ENCODE measurements around the gene SMAD9. TPM values are rescaled to one million over a fixed set of nuclear protein-coding genes. Genes with fewer than 3 reads are reported as not detected.

SMAD9 gene
- total and polyA plus RNA-seq, 9 of the 15 experiments (the other 6 are each of a cell fraction or from before 2014, with no cell fraction given), result 0.02 to 0.08 (median 0.03) TPM; not detected in 4

DNA sequence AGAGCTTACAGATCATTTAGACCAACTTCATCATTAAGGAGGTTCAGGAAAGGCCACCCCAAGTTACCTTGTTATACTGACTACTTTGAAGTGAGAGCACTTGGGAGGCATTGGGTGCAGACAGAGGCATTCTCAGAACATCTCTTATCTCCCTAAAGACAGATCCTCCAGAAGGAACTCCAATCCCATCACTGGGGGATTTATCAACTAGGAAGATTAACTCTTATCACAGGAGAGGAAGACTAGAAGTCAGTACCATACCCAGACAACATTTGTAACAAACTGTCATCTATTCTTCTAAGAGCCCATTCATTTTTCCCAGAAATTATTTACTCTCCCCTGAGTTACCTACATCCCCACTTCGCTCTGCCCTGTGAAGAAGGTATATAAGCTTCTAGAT is 106.8 kb downstream of the SMAD9 start (continued):
- TF ChIP-seq CHD4 (IDR thresholded peaks at IDR 0.05; ENCODE audit: insufficient read depth, insufficient replicate concordance, low read depth, low read length, poor library complexity, severe bottlenecking) (no peak), NCOA2 (IDR thresholded peaks at IDR 0.05; ENCODE audit: partially characterized antibody in 2 of 2) (no peak), PML (IDR thresholded peaks at IDR 0.05; ENCODE audit: low read length) (no peak), ZNF79 (CRISPR knock-in tag; IDR thresholded peaks at IDR 0.05; ENCODE audit: low read depth) (no peak), CTBP1 (IDR thresholded peaks at IDR 0.05; ENCODE audit: borderline replicate concordance) (peak; percentile 34; the same call in 1 of the 2 replicates), CEBPG (CRISPR knock-in tag; IDR thresholded peaks at IDR 0.05) (no peak), CEBPG (tag; conservative IDR thresholded peaks at IDR 0.05 in 1 of 2, IDR thresholded peaks at IDR 0.05 in 1 of 2) (no peak), YBX1 (IDR thresholded peaks at IDR 0.05) (no peak), KDM1A (IDR thresholded peaks at IDR 0.05) (peak; percentile 18 to 30; a peak in 1 of 4 replicates), EP300 (IDR thresholded peaks at IDR 0.05; ENCODE audit: low read length) (peak; percentile 23; the same call in 1 of the 2 replicates), ZNF354B (CRISPR knock-in tag; IDR thresholded peaks at IDR 0.05) (no peak), C11orf30 (IDR thresholded peaks at IDR 0.05; ENCODE audit: low read depth) (no peak), MYC (IDR thresholded peaks at IDR 0.05; ENCODE audit: low read depth, low read length) (no peak), MYC (CRISPR knock-in tag; IDR thresholded peaks at IDR 0.05; ENCODE audit: borderline replicate concordance, low read depth) (no peak), GATAD2B (IDR thresholded peaks at IDR 0.05; ENCODE audit: borderline replicate concordance) (no peak), ZNF444 (CRISPR knock-in tag; IDR thresholded peaks at IDR 0.05) (no peak), MTF1 (CRISPR knock-in tag; IDR thresholded peaks at IDR 0.05; ENCODE audit: borderline replicate concordance) (no peak), E2F3 (CRISPR knock-in tag; IDR thresholded peaks at IDR 0.05) (no peak), OTX1 (CRISPR knock-in tag; IDR thresholded peaks at IDR 0.05) (no peak), ARID1B (IDR thresholded peaks at IDR 0.05) (peak; percentile 60; the same call in 1 of the 2 replicates), TGIF2 (CRISPR knock-in tag; IDR thresholded peaks at IDR 0.05) (no peak)
- TF ChIP-seq, protein P1, sequence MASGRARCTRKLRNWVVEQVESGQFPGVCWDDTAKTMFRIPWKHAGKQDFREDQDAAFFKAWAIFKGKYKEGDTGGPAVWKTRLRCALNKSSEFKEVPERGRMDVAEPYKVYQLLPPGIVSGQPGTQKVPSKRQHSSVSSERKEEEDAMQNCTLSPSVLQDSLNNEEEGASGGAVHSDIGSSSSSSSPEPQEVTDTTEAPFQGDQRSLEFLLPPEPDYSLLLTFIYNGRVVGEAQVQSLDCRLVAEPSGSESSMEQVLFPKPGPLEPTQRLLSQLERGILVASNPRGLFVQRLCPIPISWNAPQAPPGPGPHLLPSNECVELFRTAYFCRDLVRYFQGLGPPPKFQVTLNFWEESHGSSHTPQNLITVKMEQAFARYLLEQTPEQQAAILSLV (tag; IDR thresholded peaks at IDR 0.05), result no peak
- TF ChIP-seq, protein P2, sequence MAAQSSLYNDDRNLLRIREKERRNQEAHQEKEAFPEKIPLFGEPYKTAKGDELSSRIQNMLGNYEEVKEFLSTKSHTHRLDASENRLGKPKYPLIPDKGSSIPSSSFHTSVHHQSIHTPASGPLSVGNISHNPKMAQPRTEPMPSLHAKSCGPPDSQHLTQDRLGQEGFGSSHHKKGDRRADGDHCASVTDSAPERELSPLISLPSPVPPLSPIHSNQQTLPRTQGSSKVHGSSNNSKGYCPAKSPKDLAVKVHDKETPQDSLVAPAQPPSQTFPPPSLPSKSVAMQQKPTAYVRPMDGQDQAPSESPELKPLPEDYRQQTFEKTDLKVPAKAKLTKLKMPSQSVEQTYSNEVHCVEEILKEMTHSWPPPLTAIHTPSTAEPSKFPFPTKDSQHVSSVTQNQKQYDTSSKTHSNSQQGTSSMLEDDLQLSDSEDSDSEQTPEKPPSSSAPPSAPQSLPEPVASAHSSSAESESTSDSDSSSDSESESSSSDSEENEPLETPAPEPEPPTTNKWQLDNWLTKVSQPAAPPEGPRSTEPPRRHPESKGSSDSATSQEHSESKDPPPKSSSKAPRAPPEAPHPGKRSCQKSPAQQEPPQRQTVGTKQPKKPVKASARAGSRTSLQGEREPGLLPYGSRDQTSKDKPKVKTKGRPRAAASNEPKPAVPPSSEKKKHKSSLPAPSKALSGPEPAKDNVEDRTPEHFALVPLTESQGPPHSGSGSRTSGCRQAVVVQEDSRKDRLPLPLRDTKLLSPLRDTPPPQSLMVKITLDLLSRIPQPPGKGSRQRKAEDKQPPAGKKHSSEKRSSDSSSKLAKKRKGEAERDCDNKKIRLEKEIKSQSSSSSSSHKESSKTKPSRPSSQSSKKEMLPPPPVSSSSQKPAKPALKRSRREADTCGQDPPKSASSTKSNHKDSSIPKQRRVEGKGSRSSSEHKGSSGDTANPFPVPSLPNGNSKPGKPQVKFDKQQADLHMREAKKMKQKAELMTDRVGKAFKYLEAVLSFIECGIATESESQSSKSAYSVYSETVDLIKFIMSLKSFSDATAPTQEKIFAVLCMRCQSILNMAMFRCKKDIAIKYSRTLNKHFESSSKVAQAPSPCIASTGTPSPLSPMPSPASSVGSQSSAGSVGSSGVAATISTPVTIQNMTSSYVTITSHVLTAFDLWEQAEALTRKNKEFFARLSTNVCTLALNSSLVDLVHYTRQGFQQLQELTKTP (IDR thresholded peaks at IDR 0.05; ENCODE audit: low read depth in 1 of 2, partially characterized antibody in 2 of 2), result no peak
- TF ChIP-seq, protein P3, sequence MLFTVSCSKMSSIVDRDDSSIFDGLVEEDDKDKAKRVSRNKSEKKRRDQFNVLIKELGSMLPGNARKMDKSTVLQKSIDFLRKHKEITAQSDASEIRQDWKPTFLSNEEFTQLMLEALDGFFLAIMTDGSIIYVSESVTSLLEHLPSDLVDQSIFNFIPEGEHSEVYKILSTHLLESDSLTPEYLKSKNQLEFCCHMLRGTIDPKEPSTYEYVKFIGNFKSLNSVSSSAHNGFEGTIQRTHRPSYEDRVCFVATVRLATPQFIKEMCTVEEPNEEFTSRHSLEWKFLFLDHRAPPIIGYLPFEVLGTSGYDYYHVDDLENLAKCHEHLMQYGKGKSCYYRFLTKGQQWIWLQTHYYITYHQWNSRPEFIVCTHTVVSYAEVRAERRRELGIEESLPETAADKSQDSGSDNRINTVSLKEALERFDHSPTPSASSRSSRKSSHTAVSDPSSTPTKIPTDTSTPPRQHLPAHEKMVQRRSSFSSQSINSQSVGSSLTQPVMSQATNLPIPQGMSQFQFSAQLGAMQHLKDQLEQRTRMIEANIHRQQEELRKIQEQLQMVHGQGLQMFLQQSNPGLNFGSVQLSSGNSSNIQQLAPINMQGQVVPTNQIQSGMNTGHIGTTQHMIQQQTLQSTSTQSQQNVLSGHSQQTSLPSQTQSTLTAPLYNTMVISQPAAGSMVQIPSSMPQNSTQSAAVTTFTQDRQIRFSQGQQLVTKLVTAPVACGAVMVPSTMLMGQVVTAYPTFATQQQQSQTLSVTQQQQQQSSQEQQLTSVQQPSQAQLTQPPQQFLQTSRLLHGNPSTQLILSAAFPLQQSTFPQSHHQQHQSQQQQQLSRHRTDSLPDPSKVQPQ (CRISPR knock-in tag; IDR thresholded peaks at IDR 0.05; ENCODE audit: borderline replicate concordance), result no peak

Data from K562 (cell line).